Activated CD4-positive, alpha-beta T cell treated with anti-CD3 and anti-CD28 coated beads, Interleukin-2, amount 10 ng/mL, durations not matched to agents 7 days and 5 days (primary cell): ENCODE results near the gene CHMP1A. TPM values are rescaled to one million over a fixed set of nuclear protein-coding genes. Genes with fewer than 3 reads are reported as not detected.

ENCODE experiments used
- CTCF ChIA-PET: fragments of 350-600 bp; sonication (Branson Sonifier 250); formaldehyde crosslinking; loops from one replicate; lab custom pipeline; 2021; ENCODE audit warnings: antibody characterized with exemption; lab: Charles Lee
- POLR2A ChIA-PET: fragments of 350-600 bp; sonication (Branson Sonifier 250); formaldehyde crosslinking; loops from one replicate; lab custom pipeline; 2021; ENCODE audit warnings: antibody characterized with exemption; lab: Charles Lee
- DNase-seq: peaks from one replicate; pipeline ENCODE4 v3.0.0-alpha.2; 2020
- H3K27ac Mint-ChIP-seq: one replicate; pipeline ENCODE4 v1.8.0; 2021; ENCODE audit warnings: mild to moderate bottlenecking, moderate library complexity, mixed read lengths
- H3K27me3 Mint-ChIP-seq: one replicate; pipeline ENCODE4 v1.8.0; 2021; ENCODE audit warnings: mixed read lengths
- H3K36me3 Mint-ChIP-seq: one replicate; pipeline ENCODE4 v1.8.0; 2021; ENCODE audit warnings: low read depth, mixed read lengths
- H3K4me1 Mint-ChIP-seq: one replicate; pipeline ENCODE4 v1.8.0; 2021; ENCODE audit warnings: mixed read lengths
- H3K4me3 Mint-ChIP-seq: one replicate; pipeline ENCODE4 v1.8.0; 2021; ENCODE audit warnings: mild to moderate bottlenecking, moderate library complexity, mixed read lengths
- H3K9me3 Mint-ChIP-seq: one replicate; pipeline ENCODE4 v1.8.0; 2021; ENCODE audit warnings: mixed read lengths
- total RNA-seq, 2 experiments: library from RNA; stranded (reverse); gene quantifications; one replicate each; pipeline ENCODE4 v1.2.3, GENCODE V29; 2021

CHMP1A gene
- total RNA-seq, 2 experiments from 2014 or later: 77.6 to 102 TPM

- H3K36me3 Mint-ChIP-seq: no peaks in the 10 kb centered on the region
- POLR2A ChIA-PET: no interaction called here
- peaks cover 15% of the 10 kb centered on the region for H3K4me1 Mint-ChIP-seq
- DNase-seq: no peak
- H3K27ac Mint-ChIP-seq: no peak overlapping the region
- H3K9me3 Mint-ChIP-seq: no peaks in the 10 kb centered on the region
- no peak overlapping the region for H3K4me3 Mint-ChIP-seq
- peaks cover 2% of the 10 kb centered on the region for H3K27me3 Mint-ChIP-seq
- CTCF ChIA-PET: interaction anchor here (0.6 to 1.3 kb wide), 4 partner anchors 13 to 325 kb away, joined by 3 to 4 read pairs (median 3); no protein-coding TSS in a partner anchor
Observed at GRCh38 chr16:89601906-89602272, 55.6 kb downstream of the CHMP1A start.

- no peak overlapping the region for H3K27ac Mint-ChIP-seq
- no peak for DNase-seq
- CTCF ChIA-PET: interaction anchor here (0.6 to 0.8 kb wide), 2 partner anchors 62 to 384 kb away, joined by 3 to 4 read pairs; no protein-coding TSS in a partner anchor
- POLR2A ChIA-PET: no interaction called here
- H3K27me3 Mint-ChIP-seq: peaks cover 2% of the 10 kb centered on the region
- no peaks in the 10 kb centered on the region for H3K36me3 Mint-ChIP-seq
- H3K4me1 Mint-ChIP-seq: peaks cover 15% of the 10 kb centered on the region
- no peak overlapping the region for H3K4me3 Mint-ChIP-seq
- H3K9me3 Mint-ChIP-seq: no peaks in the 10 kb centered on the region
Observed at GRCh38 chr16:89600956-89601355, 56.6 kb downstream of the CHMP1A start.

DNA sequence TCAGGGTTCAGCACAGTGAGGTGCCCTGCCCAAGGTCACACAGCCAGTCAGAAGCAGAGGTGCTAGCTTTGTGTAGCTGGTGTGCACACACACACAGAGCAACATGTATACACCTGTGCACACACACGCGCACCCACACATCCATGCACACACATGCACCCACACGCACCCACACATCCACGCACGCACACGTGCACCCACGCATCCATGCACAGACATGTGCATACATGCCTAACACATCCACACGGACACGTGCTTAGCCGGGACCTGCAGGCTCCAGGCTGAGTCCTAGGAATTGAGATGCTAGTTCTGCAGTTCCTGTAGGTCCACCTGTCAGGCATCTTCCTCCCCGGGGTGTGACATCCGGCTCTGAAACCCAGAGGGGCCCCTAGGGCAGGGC, 57.1 kb downstream of the CHMP1A start:
- CTCF ChIA-PET: interaction anchor here (0.6 to 0.8 kb wide), 3 partner anchors 10 to 385 kb away, joined by 3 to 4 read pairs (median 3); no protein-coding TSS in a partner anchor
- peaks cover 2% of the 10 kb centered on the region for H3K27me3 Mint-ChIP-seq
- peak overlapping the region; percentile 4 for H3K27ac Mint-ChIP-seq
- DNase-seq: no peak
- H3K4me1 Mint-ChIP-seq: peaks cover 19% of the 10 kb centered on the region
- POLR2A ChIA-PET: no interaction called here
- no peaks in the 10 kb centered on the region for H3K36me3 Mint-ChIP-seq
- H3K4me3 Mint-ChIP-seq: no peak overlapping the region
- no peaks in the 10 kb centered on the region for H3K9me3 Mint-ChIP-seq

- CTCF ChIA-PET: interaction anchor here (0.8 to 1.0 kb wide), 3 partner anchors 9 to 16 kb away, joined by 3 to 4 read pairs (median 3); no protein-coding TSS in a partner anchor
Observed at GRCh38 chr16:89599902-89600301, 57.6 kb downstream of the CHMP1A start.

GRCh38 chr16:89599451-89599858, 58.1 kb downstream of the CHMP1A start:
- no peak overlapping the region for H3K27ac Mint-ChIP-seq
- peak; percentile 34 for DNase-seq
- ChIA-PET POLR2A (no interaction called here), CTCF (interaction anchor here (0.8 to 1.0 kb wide), 2 partner anchors 10 to 16 kb away, joined by 3 to 4 read pairs; no protein-coding TSS in a partner anchor)
- no peaks in the 10 kb centered on the region for H3K36me3 Mint-ChIP-seq
- H3K4me3 Mint-ChIP-seq: no peak overlapping the region
- no peaks in the 10 kb centered on the region for H3K9me3 Mint-ChIP-seq
- peaks cover 2% of the 10 kb centered on the region for H3K27me3 Mint-ChIP-seq
- H3K4me1 Mint-ChIP-seq: peaks cover 20% of the 10 kb centered on the region

More at GRCh38 chr16:89599902-89600301, 57.6 kb downstream of the CHMP1A start:
- Mint-ChIP-seq H3K27me3 (peaks cover 2% of the 10 kb centered on the region), H3K4me1 (peaks cover 19% of the 10 kb centered on the region), H3K27ac (no peak overlapping the region), H3K36me3 (no peaks in the 10 kb centered on the region), H3K4me3 (no peak overlapping the region), H3K9me3 (no peaks in the 10 kb centered on the region)
- DNase-seq: no peak
- POLR2A ChIA-PET: no interaction called here

DNA sequence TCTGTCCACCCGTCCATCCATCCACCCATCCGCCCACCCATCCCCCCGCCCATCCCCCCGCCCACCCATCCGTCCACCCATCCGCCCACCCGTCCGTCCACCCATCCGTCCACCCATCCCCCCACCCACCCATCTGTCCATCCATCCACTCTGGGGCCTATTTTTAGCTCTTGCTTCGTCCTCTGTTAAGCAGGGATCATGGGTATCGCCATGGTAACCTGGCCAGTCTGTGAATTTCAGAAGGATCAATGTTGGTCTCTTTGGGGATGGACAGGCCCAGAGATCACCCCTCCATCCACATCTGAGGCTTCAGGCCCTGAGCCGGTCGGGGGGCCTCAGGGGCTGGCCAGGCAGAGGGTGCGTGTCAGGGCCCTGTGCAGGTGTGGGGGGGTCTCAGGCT, 59.3 kb downstream of the CHMP1A start:
- Mint-ChIP-seq H3K4me3 (no peak overlapping the region), H3K4me1 (peaks cover 31% of the 10 kb centered on the region), H3K36me3 (no peaks in the 10 kb centered on the region), H3K27me3 (peaks cover 2% of the 10 kb centered on the region), H3K9me3 (no peaks in the 10 kb centered on the region), H3K27ac (peak overlapping the region; percentile 73)
- CTCF ChIA-PET: no interaction called here
- DNase-seq: peak; percentile 27
- POLR2A ChIA-PET: no interaction called here

- ChIA-PET POLR2A (no interaction called here), CTCF (interaction anchor here (0.6 kb wide), 2 partner anchors 42 to 71 kb away, joined by 3 to 5 read pairs; no protein-coding TSS in a partner anchor)
- no peak overlapping the region for H3K4me3 Mint-ChIP-seq
- H3K9me3 Mint-ChIP-seq: no peaks in the 10 kb centered on the region
- H3K27ac Mint-ChIP-seq: peak overlapping the region; percentile 13
- no peak for DNase-seq
- peaks cover 22% of the 10 kb centered on the region for H3K4me1 Mint-ChIP-seq
- H3K27me3 Mint-ChIP-seq: no peaks in the 10 kb centered on the region
- no peaks in the 10 kb centered on the region for H3K36me3 Mint-ChIP-seq
Observed at GRCh38 chr16:89596957-89597649, 60.4 kb downstream of the CHMP1A start.

DNA sequence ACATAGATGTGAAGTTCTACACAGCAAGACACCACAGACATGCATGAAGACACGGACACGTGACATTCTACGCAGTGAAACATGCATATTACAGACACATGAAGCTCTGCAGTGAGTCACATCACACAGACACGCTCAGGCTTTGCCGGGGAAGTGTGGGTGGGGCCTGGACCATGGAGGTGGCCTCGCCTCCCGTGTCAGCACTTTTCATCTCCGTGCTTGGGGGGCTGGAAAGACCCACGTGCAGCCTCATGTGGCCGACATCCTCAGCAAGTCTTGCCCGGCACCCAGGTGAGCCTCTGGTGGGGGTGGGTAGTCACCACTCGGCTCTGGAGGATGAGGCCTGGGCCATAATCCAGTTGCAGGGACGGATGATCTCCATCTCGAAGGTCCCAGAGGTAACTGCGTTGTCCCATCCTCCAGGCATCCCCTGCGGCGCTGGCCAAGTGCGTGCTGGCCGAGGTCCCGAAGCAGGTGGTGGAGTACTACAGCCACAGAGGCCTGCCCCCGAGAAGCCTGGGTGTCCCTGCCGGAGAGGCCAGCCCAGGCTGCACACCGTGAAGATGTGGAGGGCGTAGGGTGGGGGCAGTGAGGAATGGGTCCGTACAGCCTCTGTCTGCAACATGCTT, 61.3 kb downstream of the CHMP1A start:
- Mint-ChIP-seq H3K4me1 (peaks cover 21% of the 10 kb centered on the region), H3K27me3 (no peaks in the 10 kb centered on the region), H3K36me3 (no peaks in the 10 kb centered on the region), H3K27ac (no peak overlapping the region), H3K4me3 (no peak overlapping the region), H3K9me3 (no peaks in the 10 kb centered on the region)
- CTCF ChIA-PET: interaction anchor here (0.6 kb wide), 1 partner anchor 42 kb away, joined by 3 read pairs; no protein-coding TSS in a partner anchor
- POLR2A ChIA-PET: no interaction called here
- no peak for DNase-seq

GRCh38 chr16:89595330-89596060, 62.0 kb downstream of the CHMP1A start:
- H3K27me3 Mint-ChIP-seq: no peaks in the 10 kb centered on the region
- CTCF ChIA-PET: no interaction called here
- no peaks in the 10 kb centered on the region for H3K9me3 Mint-ChIP-seq
- H3K4me1 Mint-ChIP-seq: peaks cover 21% of the 10 kb centered on the region
- no peak for DNase-seq
- H3K4me3 Mint-ChIP-seq: no peak overlapping the region
- H3K36me3 Mint-ChIP-seq: no peaks in the 10 kb centered on the region
- no peak overlapping the region for H3K27ac Mint-ChIP-seq
- POLR2A ChIA-PET: no interaction called here

Other genes starting within 250 kb of the CHMP1A start
- gene ANKRD11, start 167.1 kb downstream of the CHMP1A start, total RNA-seq: 100 to 1,000 TPM; 158 to 178 TPM
- gene SPG7, start 149.3 kb downstream of the CHMP1A start, total RNA-seq: 100 to 1,000 TPM in 1 of 2 experiments, 10 to 100 TPM in 1; 88.3 to 101 TPM
- 1,000 to 10,000 TPM; 1,763 to 2,076 TPM for gene RPL13, start 97.0 kb downstream of the CHMP1A start, total RNA-seq
- 1 to 10 TPM; 5.1 to 5.7 TPM for gene CPNE7, start 82.0 kb downstream of the CHMP1A start, total RNA-seq
- not detected for gene DPEP1, start 44.1 kb downstream of the CHMP1A start, total RNA-seq
- gene SPATA33, start 128 bp upstream of the CHMP1A start, total RNA-seq: 10 to 100 TPM; 14.5 to 14.8 TPM
- gene CDK10, start 29.0 kb upstream of the CHMP1A start, total RNA-seq: 10 to 100 TPM; 83.1 to 96.8 TPM
- gene SPATA2L, start 44.0 kb upstream of the CHMP1A start, total RNA-seq: 1 to 10 TPM; 5.3 to 8.0 TPM
- 10 to 100 TPM; 10.8 to 13.4 TPM for gene VPS9D1, start 63.2 kb upstream of the CHMP1A start, total RNA-seq
- 10 to 100 TPM; 79.5 to 96.5 TPM for gene ZNF276, start 63.8 kb upstream of the CHMP1A start, total RNA-seq
- 100 to 1,000 TPM in 1 of 2 experiments, 10 to 100 TPM in 1; 97.1 to 111 TPM for gene FANCA, start 158.9 kb upstream of the CHMP1A start, total RNA-seq
- gene SPIRE2, start 170.8 kb upstream of the CHMP1A start, total RNA-seq: 1 to 10 TPM; 1.1 to 1.8 TPM
- 100 to 1,000 TPM; 148 to 168 TPM for gene TCF25, start 215.9 kb upstream of the CHMP1A start, total RNA-seq